ENCODE results near the gene MLXIP.

DNA sequence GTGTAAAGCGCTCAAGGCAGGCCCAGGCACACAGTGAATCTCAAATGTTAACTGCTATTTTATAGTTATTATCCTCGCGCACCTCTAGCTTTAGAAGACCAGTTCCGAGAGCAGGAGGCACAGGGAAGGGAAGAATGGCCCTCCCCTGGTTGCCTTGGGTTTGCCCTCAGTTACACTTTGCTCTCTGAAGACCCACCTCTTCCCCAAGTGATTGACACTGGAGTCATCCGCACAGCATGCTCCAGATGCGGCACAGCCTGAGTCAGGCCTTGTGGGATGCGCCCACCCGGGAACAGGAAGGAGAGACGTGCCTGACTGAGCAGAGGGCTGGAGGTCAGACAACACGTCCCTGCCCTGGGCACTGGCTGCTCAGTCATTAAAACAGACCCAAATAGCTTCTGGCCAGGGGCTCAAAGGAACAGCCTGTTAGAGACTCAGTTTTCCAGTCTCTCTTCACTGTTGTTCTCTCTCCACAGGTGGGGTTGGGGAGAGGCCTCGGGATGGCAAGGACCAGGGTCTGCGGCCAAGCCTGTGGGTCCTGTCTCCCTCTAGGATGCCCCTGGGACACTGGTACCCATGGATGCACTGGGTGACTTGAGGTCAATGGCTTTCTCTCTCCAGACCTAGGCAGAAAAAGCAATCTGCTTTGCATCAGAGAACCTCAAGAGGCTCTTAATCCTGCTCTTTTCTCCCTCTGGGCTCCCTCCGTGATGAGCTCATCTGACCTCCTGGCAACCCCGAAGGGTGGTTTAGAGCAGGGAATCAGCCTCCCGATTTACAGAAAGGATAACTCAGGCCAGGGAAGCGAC is 13.6 kb upstream of the MLXIP start:
- TF ChIP-seq RFX5 (IDR thresholded peaks at IDR 0.05; ENCODE audit: low read depth, low read length) (no peak), CTCF (conservative IDR thresholded peaks at IDR 0.05; ENCODE audit: low read depth, low read length) (no peak), RAD21 (IDR thresholded peaks at IDR 0.05; ENCODE audit: low read length) (no peak), POLR2A (IDR thresholded peaks at IDR 0.05; ENCODE audit: low read depth, low read length) (no peak), MAZ (IDR thresholded peaks at IDR 0.05; ENCODE audit: borderline replicate concordance, low read depth, low read length) (peak; percentile 23; the same call in 1 of the 2 replicates), NFE2L2 (IDR thresholded peaks at IDR 0.05; ENCODE audit: low read depth, low read length) (no peak), RCOR1 (IDR thresholded peaks at IDR 0.05; ENCODE audit: insufficient replicate concordance, low read length) (no peak), CEBPB (IDR thresholded peaks at IDR 0.05; ENCODE audit: low read depth, low read length) (no peak), BHLHE40 (IDR thresholded peaks at IDR 0.05; ENCODE audit: low read depth, low read length) (peak; percentile 26; the same call in 1 of the 2 replicates), USF2 (IDR thresholded peaks at IDR 0.05; ENCODE audit: low read depth, low read length) (no peak)
- TF ChIP-seq, protein P1, sequence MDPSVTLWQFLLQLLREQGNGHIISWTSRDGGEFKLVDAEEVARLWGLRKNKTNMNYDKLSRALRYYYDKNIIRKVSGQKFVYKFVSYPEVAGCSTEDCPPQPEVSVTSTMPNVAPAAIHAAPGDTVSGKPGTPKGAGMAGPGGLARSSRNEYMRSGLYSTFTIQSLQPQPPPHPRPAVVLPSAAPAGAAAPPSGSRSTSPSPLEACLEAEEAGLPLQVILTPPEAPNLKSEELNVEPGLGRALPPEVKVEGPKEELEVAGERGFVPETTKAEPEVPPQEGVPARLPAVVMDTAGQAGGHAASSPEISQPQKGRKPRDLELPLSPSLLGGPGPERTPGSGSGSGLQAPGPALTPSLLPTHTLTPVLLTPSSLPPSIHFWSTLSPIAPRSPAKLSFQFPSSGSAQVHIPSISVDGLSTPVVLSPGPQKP (IDR thresholded peaks at IDR 0.05; ENCODE audit: borderline replicate concordance, low read depth, low read length) = no peak

Measured in IMR-90 (cell line).